Measurements from ENCODE around the gene BIRC2.

Gene BIRC2

DNA sequence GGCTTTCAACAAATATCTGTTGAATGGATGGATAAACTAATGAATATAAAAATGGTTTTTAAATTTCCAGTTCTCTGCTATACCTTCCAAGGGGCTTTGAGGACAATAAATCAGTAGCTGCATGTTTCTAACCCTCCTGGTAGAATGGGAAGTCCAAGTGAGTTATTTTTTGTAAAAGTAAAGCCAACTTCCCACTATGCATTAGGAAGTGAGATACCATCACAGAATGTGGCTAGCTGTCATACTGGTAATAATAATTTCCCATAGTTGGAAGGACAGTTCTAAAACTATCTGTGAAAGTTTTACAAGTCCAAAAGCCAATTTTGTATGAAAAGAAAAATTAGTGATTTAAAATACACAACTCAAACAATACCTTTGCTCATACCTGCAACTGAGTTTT, 55.5 kb downstream of the BIRC2 start:
- DNase-seq (ENCODE audit: low spot score), result no peak

DNA sequence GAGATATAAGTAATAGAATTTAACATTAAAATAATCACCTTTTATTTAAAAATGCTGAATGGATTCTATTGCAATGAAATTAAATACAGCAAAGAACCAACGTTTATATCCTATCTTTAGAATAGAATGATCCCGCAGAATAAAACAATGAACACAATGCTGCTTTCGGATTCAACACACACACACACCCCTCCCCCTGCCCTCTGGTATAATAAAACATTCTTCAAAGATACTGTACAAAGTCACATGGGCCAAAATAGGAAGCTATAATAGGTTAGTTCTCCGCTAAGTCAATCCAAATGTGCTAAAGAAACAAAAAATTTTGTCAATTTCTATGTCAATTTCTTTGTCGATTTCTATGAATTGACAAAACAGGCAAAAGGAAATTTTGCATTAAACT, 58.5 kb downstream of the BIRC2 start:
- DNase-seq (ENCODE audit: low spot score), result no peak

DNA sequence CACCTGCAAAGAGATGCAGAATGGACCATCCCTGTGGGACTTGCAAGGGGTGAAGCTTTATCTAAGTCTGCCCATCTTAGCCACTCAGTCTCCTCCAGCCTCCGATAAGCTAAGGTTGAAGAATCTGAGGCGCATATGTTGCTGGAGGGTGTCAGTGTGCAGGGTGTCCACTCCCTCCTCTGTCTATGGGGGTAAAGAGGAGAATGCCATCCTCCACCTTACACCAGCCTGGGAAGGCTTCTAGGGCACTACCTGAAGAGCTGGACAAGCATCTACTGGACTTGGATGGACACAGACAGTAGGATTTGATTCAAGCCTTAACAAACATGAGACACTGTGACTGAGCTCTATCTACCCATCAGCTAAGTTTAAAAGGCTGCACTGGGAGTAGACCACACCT, 59.1 kb downstream of the BIRC2 start:
- DNase-seq (ENCODE audit: low spot score), result no peak

DNA sequence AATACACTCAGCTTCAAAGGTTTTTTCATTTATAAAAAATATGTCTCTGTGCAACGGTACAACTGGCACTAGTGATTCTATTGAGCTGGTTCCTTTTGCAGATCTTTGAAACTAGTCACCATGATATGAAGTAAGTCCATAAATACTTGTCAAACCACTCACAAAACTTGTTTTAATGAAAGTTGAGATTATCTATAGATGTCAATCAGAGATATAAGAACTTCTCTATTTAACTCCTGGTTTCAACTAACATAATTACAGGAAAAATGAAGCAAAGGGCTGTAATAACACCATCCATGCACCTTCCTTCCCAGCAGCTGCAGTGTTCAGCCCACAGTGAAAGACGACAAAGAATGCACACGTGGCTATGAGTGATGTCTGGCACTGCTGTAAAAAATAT, 60.9 kb downstream of the BIRC2 start:
- no peak for DNase-seq (ENCODE audit: low spot score)

DNA sequence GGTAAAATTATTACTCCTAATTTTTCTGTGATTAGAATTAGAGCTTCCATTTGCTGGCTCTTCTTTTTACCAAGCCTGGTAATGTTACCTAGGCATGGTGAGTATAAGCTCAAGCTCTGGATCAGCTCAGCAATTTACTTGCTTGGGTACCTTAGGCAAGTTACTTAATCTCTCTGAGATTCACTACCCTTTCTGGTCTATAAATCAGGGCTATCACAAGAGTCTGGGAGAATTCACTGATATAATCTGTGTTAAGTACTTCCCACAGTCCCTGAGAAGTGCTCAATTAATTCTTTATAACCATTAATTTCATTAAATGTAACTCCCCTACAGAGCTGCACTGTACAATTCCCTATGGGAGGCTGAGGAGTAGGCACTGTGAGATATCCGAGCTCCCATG, 61.3 kb downstream of the BIRC2 start:
- no peak for DNase-seq (ENCODE audit: low spot score)

DNA sequence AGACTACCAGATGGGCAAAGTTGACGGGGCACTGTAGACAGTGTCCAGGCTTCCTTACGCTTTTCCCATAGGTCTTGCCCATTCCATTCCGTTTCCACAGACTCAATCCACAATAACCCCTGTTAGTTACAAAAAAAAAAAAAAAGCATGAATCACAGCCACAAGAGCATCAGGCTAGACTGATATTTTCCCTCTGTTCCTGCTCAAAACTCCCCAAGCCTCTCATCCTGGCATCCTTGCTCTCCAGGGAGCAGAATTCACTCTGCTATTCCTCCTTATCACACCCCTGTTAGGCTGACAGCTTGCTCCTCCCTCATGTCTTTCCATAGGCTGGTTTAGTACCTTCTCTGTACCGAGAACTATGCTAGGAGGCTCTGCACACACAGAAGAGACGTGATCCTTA, 63.4 kb downstream of the BIRC2 start:
- DNase-seq (ENCODE audit: low spot score), result no peak

DNA sequence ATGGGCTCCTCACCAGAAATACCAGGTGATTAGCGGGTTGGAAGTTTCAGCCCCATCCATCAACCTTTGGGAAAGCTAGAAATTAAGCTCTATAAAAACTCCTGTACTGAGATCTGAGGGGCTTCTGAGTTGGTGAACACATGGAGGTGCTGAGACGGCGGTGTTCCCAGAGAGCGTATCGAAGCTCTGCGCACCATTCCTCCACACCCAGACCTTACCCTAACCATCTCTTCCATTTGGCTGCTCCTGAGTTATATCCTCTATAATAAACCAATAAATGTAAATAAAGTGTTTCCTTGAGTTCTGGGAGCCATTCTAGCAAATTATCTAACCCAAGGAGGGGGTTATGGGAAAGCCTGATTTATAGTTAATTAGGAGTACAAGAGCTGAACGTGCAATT, 64.1 kb downstream of the BIRC2 start:
- no peak for DNase-seq (ENCODE audit: low spot score)

DNA sequence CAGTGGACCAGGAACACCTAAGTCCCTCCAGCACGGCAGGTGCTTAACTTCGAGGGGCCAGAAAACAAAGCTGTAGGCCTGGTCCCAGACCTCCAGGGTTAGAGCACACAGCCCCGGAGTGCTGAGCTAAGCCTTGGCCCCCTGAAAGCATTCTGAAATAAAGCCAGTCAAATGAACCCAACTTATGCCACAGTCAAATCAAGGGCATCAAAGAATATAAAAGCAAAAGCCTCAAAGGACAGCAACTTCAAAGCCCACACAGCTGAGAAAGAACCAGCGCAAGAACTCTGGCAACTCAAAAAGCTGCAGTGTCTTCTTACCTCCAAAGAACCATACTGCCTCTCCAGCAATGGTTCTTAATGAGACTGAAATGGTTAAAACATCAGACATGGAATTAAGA, 66.5 kb downstream of the BIRC2 start:
- DNase-seq (ENCODE audit: low spot score), result no peak

DNA sequence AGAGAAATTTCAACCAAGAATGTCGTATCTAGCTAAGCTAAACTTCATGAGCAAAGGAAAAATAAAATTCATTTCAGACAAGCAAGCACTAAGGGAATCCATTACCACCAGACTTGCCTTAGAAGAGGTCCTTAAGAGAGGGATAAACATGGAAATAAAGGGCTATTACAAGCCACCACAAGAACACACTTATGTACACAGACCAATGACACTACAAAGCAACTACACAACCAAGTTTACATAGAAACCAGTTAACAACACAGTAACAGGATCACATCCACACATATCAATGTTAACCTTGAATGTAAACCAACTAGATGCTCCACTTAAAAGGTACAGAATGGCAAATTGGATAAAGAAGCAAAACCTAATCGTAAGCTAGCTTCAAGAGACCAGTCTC, 67.5 kb downstream of the BIRC2 start:
- no peak for DNase-seq (ENCODE audit: low spot score)

DNA sequence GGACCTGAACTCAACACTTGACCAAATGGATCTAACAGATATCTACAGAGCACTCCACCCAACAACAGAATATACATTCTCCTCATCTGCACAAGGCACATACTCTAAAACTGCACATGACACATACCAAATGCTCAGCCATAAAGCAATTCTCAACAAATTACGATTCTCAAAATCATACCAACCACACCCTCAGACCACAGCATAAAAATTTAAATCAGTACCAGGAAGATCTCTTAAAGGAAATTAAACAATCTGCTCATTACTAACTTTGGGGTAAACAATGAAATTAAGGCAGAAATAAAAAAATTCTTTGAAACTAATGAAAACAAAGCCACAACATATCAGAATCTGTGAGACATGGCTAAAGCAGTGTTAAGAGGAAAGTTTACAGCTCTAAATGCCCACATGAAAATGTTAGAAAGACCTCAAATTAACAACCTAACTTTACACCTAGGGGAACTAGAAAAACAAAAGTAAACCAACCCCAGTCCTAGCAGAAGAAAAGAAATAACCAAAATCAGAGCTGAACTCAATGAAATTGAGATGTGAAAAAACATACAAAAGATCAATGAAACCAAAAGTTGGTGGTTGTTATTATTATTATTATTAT, 68.4 kb downstream of the BIRC2 start:
- DNase-seq (ENCODE audit: low spot score), result no peak

DNA sequence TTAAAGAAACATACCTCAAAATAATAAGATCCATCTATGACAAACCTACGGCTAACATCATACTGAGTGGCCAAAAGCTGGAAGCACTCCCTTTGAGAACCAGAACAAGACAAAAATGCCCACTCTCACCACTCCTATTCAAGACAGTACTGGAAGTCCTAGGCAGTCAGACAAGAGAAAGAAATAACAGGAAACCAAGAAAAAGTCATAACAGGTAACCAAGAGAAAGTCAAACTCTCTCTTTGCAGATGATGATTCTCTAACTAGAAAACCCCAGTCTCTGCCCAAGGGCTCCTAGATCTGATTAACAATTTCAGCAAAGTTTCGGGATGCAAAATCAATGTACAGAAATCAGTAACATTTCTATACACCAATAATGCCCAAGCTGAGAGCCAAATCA, 70.0 kb downstream of the BIRC2 start:
- no peak for DNase-seq (ENCODE audit: low spot score)

DNA sequence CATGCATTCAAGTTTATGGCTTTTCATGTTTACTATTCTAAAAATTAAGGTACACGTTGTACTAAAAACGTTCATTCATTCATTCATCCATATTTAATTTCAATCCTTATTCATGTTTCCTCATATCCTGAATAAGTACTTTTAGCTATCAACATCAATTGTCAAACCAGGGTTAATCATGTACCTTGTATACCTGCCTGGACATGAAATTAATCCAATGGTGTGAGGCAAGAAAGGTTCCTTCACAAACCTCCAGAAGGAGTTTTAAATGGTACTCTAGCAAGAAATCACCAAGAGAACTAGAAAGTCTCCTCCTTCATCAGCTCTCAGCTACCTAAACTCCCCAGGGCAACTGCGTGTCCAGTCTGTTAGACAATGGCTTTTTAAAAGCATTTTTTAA, 72.2 kb downstream of the BIRC2 start:
- DNase-seq (ENCODE audit: low spot score), result no peak

DNA sequence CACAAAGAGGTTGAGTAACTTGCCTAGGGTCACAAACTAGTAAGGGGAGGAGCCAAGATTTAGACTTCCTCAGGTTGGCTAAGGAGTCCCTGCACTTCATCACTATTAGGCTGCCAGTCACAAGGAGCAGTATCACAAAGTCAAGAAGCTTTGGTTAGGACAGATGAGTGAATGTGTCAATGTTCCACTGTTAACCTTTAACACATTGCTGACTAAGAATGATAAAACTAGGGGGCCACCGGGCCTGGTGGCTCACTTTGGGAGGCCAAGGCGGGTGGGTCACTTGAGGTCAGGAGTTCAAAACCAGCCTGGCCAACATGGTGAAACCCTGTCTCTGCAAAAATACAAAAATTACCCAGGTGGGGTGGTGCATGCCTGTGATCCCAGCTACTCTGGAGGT, 73.5 kb downstream of the BIRC2 start:
- DNase-seq (ENCODE audit: low spot score), result no peak

DNA sequence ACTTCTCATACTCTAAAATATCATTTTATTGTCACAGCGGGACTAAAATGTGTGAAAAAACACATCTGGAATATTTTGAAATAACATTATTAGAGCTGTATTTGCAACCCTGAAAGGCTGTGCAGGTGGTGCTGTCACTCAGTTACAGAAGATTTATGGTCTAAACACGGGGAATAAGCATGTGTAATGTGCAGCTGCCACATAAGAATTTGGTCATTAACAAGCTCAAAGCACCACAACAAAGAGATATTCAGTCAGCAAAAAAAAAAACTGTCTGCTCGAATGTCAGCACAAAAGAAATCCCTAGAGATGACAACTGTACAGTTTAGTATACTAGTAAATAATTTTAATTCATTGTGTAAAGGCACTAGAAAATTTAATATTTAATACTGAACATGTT, 74.2 kb downstream of the BIRC2 start:
- peak; percentile 88 for DNase-seq (ENCODE audit: low spot score)

DNA sequence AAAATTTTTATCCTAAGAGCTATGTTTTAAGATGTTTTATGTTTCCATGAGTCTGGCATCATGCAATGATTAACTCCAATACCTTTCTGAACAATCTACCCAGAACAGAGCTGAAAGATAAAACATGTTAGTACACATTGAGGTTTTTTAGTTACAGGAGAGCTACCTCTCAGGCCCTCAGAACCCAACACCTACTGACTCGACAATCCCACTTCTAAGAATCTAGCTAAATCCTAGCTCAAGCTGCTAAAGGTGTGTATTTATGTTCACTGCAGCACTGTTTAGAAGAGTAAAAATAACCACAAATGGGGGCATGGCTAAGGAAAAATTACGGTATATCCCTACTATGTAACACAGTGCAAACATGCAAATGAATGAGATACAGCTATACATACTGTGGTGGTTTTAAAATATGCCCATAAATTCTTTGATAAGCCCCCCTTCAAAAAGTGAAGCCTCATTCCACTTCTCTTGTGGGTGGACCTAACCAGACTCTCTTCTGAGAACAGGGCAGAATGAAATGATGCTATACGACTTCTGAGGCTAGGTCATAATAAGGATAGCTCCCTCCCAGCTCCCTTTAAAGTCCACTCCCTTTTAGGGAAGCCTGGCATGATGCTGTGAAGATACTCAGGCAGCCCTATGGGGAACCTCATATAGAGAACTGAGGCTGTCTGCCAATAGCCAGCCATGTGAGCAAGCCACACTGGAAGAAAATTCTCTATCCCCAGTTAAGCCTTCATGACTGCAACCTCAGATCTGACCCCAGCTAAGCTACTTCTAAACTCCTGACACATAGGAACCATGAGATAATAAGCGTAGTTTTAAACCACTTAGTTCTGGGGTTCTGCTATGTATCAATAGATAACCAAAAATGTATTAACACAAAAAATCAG, 76.1 kb downstream of the BIRC2 start:
- DNase-seq (ENCODE audit: low spot score), result peak; percentile 26

DNA sequence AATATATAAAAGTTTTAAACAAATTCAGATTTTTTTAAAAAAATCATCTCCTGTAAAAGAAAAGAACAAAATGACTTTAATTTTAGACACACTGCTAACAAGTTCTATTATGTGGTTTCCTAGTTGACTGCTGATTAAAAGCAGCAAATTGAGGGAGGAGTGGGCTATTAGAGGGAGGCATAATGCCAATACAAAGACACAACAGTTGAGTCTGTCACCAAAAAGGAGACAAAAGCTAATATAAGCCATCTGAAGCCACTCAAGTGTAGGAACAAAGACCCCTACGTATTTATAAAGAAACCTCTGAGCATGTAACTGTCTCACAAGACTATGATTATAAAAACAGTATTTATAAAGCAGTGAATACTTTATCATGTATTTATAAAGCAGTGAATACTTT, 76.9 kb downstream of the BIRC2 start:
- DNase-seq (ENCODE audit: low spot score), result no peak

DNA sequence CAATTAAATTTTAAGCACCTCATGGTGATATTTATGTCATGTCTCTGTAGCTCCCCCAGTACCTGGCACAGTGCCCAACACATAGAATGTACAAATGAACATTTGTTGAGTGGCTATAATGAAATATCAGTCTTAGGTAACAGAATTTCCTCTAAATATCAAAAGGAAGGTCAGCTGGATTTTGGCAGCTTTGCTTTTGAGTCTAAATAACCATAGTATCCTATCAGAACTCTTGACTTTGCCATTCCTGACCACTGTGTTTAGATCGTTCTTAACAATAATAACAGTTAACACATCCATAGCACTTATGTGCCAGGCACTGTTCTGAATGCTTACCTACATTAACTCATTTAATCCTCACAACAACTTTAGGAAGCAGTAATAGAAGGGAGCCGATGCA, 79.0 kb downstream of the BIRC2 start:
- DNase-seq (ENCODE audit: low spot score), result no peak

DNA sequence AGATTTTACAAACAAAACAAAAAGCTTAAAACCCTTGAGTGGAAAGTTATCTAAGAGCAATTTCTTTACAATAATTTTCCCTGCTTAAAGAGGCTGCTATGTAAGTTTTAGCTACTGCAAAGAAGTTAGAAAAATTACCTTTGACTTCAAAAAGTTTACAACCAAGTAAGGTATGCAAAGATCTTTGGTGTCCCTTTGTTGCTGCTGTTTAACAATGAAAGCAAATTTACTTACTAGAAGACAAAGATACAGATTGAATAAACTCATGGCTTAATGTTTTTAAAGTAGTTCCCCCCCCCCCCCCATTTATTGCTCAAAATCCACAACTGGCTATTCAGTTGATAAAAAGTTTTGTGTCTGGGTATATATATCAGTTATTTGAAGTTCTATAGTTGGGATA, 79.6 kb downstream of the BIRC2 start:
- DNase-seq (ENCODE audit: low spot score), result no peak

DNA sequence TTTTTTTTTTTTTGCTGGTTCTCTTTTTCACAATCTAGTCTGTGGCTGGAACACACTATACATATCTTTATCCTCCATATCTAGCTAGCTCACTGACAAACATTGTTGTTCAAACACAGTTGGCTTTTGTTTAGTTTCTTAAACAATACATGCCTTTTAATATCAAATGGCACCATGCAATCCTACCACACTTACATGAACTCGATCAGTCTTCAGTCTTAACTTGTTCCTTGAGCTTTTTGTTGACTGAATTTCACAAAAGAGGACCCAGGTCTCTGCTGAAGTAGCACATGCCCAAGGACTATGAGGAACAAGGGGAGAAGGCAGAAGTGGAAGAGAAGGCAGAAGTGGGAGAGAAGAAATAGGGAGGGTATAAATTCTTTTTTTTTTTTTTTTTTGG, 80.1 kb downstream of the BIRC2 start:
- no peak for DNase-seq (ENCODE audit: low spot score)
